ENCODE measurements around the gene KLKB1. TPM values are rescaled to one million over a fixed set of nuclear protein-coding genes. Genes with fewer than 3 reads are reported as not detected.
A peak's percentile ranks its signal among the peaks of the same experiment; 100 is the strongest.

KLKB1 gene
- total RNA-seq, 2 donors from 2014 or later = 0.78 to 0.81 TPM

- Mint-ChIP-seq H3K36me3 (no peaks in the 10 kb centered on the region), H3K4me3 (no peak overlapping the region)
Observed at GRCh38 chr4:186296481-186296880, 69.2 kb downstream of the KLKB1 start.

GRCh38 chr4:186297013-186297645 lies 69.8 kb downstream of the KLKB1 start:
- H3K27ac Mint-ChIP-seq = no peak overlapping the region
- ATAC-seq = no peak
- peaks cover 16 to 17% of the 10 kb centered on the region in 2 donors for H3K27me3 Mint-ChIP-seq
- DNase-seq (ENCODE audit: low spot score) = no peak
- H3K36me3 Mint-ChIP-seq = no peaks in the 10 kb centered on the region
- no peak overlapping the region for H3K4me3 Mint-ChIP-seq
- peaks cover 4 to 5% of the 10 kb centered on the region in 2 donors for H3K4me1 Mint-ChIP-seq (ENCODE audit: low read depth in 2 of 2)
- H3K9me3 Mint-ChIP-seq = no peaks in the 10 kb centered on the region

More at GRCh38 chr4:186296481-186296880, 69.2 kb downstream of the KLKB1 start:
- DNase-seq (ENCODE audit: low spot score) = no peak
- no peak for ATAC-seq
- peaks cover 16 to 17% of the 10 kb centered on the region in 2 donors for H3K27me3 Mint-ChIP-seq
- no peaks in the 10 kb centered on the region for H3K9me3 Mint-ChIP-seq
- no peak overlapping the region for H3K27ac Mint-ChIP-seq
- H3K4me1 Mint-ChIP-seq (ENCODE audit: low read depth in 2 of 2) = peaks cover 4 to 5% of the 10 kb centered on the region in 2 donors

GRCh38 chr4:186298031-186298647 lies 70.8 kb downstream of the KLKB1 start:
- H3K36me3 Mint-ChIP-seq = no peaks in the 10 kb centered on the region
- H3K4me1 Mint-ChIP-seq (ENCODE audit: low read depth in 2 of 2) = peaks cover 4 to 5% of the 10 kb centered on the region in 2 donors
- H3K4me3 Mint-ChIP-seq = no peak overlapping the region
- DNase-seq (ENCODE audit: low spot score) = no peak
- no peak for ATAC-seq
- H3K9me3 Mint-ChIP-seq = no peaks in the 10 kb centered on the region
- peaks cover 17 to 19% of the 10 kb centered on the region in 2 donors for H3K27me3 Mint-ChIP-seq
- no peak overlapping the region for H3K27ac Mint-ChIP-seq

- peaks cover 4 to 5% of the 10 kb centered on the region in 2 donors for H3K4me1 Mint-ChIP-seq (ENCODE audit: low read depth in 2 of 2)
Observed at GRCh38 chr4:186299291-186299690, 72.0 kb downstream of the KLKB1 start.

GRCh38 chr4:186300659-186301390 lies 73.5 kb downstream of the KLKB1 start:
- H3K9me3 Mint-ChIP-seq = no peaks in the 10 kb centered on the region
- H3K36me3 Mint-ChIP-seq = no peaks in the 10 kb centered on the region
- DNase-seq (ENCODE audit: low spot score) (no peak), ATAC-seq (no peak)
- peaks cover 4 to 5% of the 10 kb centered on the region in 2 donors for H3K4me1 Mint-ChIP-seq (ENCODE audit: low read depth in 2 of 2)
- H3K4me3 Mint-ChIP-seq = no peak overlapping the region
- H3K27me3 Mint-ChIP-seq = peaks cover 16 to 31% of the 10 kb centered on the region in 2 donors
- no peak overlapping the region for H3K27ac Mint-ChIP-seq

More at GRCh38 chr4:186299291-186299690, 72.0 kb downstream of the KLKB1 start:
- DNase-seq (ENCODE audit: low spot score) (no peak), ATAC-seq (no peak)
- Mint-ChIP-seq H3K27ac (no peak overlapping the region), H3K27me3 (peaks cover 16 to 18% of the 10 kb centered on the region in 2 donors), H3K4me3 (no peak overlapping the region), H3K9me3 (no peaks in the 10 kb centered on the region), H3K36me3 (no peaks in the 10 kb centered on the region)

- Mint-ChIP-seq H3K4me3 (no peak overlapping the region), H3K4me1 (ENCODE audit: low read depth in 2 of 2) (no peaks in the 10 kb centered on the region), H3K36me3 (no peaks in the 10 kb centered on the region), H3K9me3 (no peaks in the 10 kb centered on the region), H3K27me3 (peaks cover 18 to 30% of the 10 kb centered on the region in 2 donors), H3K27ac (no peak overlapping the region)
- DNase-seq (ENCODE audit: low spot score) (no peak), ATAC-seq (no peak)
Observed at GRCh38 chr4:186304216-186304615, 76.9 kb downstream of the KLKB1 start.

- no peak overlapping the region for H3K4me3 Mint-ChIP-seq
- peaks cover 15 to 23% of the 10 kb centered on the region in 2 donors for H3K27me3 Mint-ChIP-seq
- no peaks in the 10 kb centered on the region for H3K4me1 Mint-ChIP-seq (ENCODE audit: low read depth in 2 of 2)
- H3K27ac Mint-ChIP-seq = no peak overlapping the region
- no peaks in the 10 kb centered on the region for H3K36me3 Mint-ChIP-seq
- no peaks in the 10 kb centered on the region for H3K9me3 Mint-ChIP-seq
- ATAC-seq = no peak
- DNase-seq (ENCODE audit: low spot score) = no peak
Observed at GRCh38 chr4:186304866-186305505, 77.7 kb downstream of the KLKB1 start.

GRCh38 chr4:186307497-186307896 lies 80.2 kb downstream of the KLKB1 start:
- H3K27me3 Mint-ChIP-seq = peaks cover 15 to 28% of the 10 kb centered on the region in 2 donors
- DNase-seq (ENCODE audit: low spot score) (no peak), ATAC-seq (no peak)
- no peaks in the 10 kb centered on the region for H3K4me1 Mint-ChIP-seq (ENCODE audit: low read depth in 2 of 2)
- no peaks in the 10 kb centered on the region for H3K36me3 Mint-ChIP-seq
- H3K4me3 Mint-ChIP-seq = no peak overlapping the region
- no peak overlapping the region for H3K27ac Mint-ChIP-seq
- no peaks in the 10 kb centered on the region for H3K9me3 Mint-ChIP-seq

GRCh38 chr4:186307916-186308315 lies 80.6 kb downstream of the KLKB1 start:
- ATAC-seq (peak in 1 of 2 donors; percentile 37), DNase-seq (ENCODE audit: low spot score) (no peak)
- H3K27me3 Mint-ChIP-seq = peaks cover 15 to 29% of the 10 kb centered on the region in 2 donors
- no peak overlapping the region for H3K27ac Mint-ChIP-seq
- no peaks in the 10 kb centered on the region for H3K4me1 Mint-ChIP-seq (ENCODE audit: low read depth in 2 of 2)
- H3K9me3 Mint-ChIP-seq = no peaks in the 10 kb centered on the region
- H3K36me3 Mint-ChIP-seq = no peaks in the 10 kb centered on the region
- no peak overlapping the region for H3K4me3 Mint-ChIP-seq

Other genes starting within 250 kb of the KLKB1 start
- gene TLR3, start 158.4 kb upstream of the KLKB1 start, total RNA-seq = 1 to 10 TPM; 1.2 to 1.8 TPM
- not detected for gene FAM149A, start 122.8 kb upstream of the KLKB1 start, total RNA-seq
- gene CYP4V2, start 35.9 kb upstream of the KLKB1 start, total RNA-seq = 10 to 100 TPM; 11.7 to 15.2 TPM
- not detected for gene F11, start 38.7 kb downstream of the KLKB1 start, total RNA-seq

Measured in natural killer cell treated with Interleukin-12 subunit alpha and Interleukin-12 subunit beta and Interleukin-15 and Interleukin-18, amount 100 ng/mL, for 72 hours (primary cell).